CD4-positive, alpha-beta T cell treated with Interferon gamma for 1 hour (primary cell): Measurements from ENCODE around the gene PPP1R16B.

Experiments
- DNase-seq: peaks from one replicate; pipeline ENCODE4 v3.0.0-alpha.2; 2020

Gene PPP1R16B

GRCh38 chr20:38880952-38881735, 75.6 kb downstream of the PPP1R16B start:
- no peak for DNase-seq

GRCh38 chr20:38881806-38882440, 76.4 kb downstream of the PPP1R16B start:
- no peak for DNase-seq

- no peak for DNase-seq
Observed at GRCh38 chr20:38882600-38882999, 77.1 kb downstream of the PPP1R16B start.

GRCh38 chr20:38883081-38883980, 77.8 kb downstream of the PPP1R16B start:
- DNase-seq: no peak

- DNase-seq: no peak
Observed at GRCh38 chr20:38883981-38884733, 78.7 kb downstream of the PPP1R16B start.

- no peak for DNase-seq
Observed at GRCh38 chr20:38885357-38885756, 79.9 kb downstream of the PPP1R16B start.

- no peak for DNase-seq
Observed at GRCh38 chr20:38888059-38888831, 82.7 kb downstream of the PPP1R16B start.

GRCh38 chr20:38889050-38889449, 83.6 kb downstream of the PPP1R16B start:
- no peak for DNase-seq

GRCh38 chr20:38889792-38890496, 84.4 kb downstream of the PPP1R16B start:
- no peak for DNase-seq

- DNase-seq: no peak
Observed at GRCh38 chr20:38890497-38890818, 85.0 kb downstream of the PPP1R16B start.

- no peak for DNase-seq
Observed at GRCh38 chr20:38892091-38892981, 86.8 kb downstream of the PPP1R16B start.

- DNase-seq: no peak
Observed at GRCh38 chr20:38893056-38893564, 87.6 kb downstream of the PPP1R16B start.

- DNase-seq: peak; percentile 78
Observed at GRCh38 chr20:38893565-38894090, 88.1 kb downstream of the PPP1R16B start.

- no peak for DNase-seq
Observed at GRCh38 chr20:38894091-38894847, 88.8 kb downstream of the PPP1R16B start.

- DNase-seq: no peak
Observed at GRCh38 chr20:38895098-38895949, 89.8 kb downstream of the PPP1R16B start.

- DNase-seq: no peak
Observed at GRCh38 chr20:38896009-38896594, 90.6 kb downstream of the PPP1R16B start.

- DNase-seq: no peak
Observed at GRCh38 chr20:38897267-38897666, 91.8 kb downstream of the PPP1R16B start.

- DNase-seq: no peak
Observed at GRCh38 chr20:38900606-38901005, 95.1 kb downstream of the PPP1R16B start.
